HG03558 (cell line): ENCODE data around the gene UBA1.

Experiments used
- ATAC-seq: cut with Tn5 transposase; IDR thresholded peaks from one replicate; pipeline ENCODE4 v1.9.1; 2021; ENCODE audit warnings: moderate number of reproducible peaks; ENCODE audit not compliant: unreplicated experiment; ENCODE audit errors: extremely low read depth

UBA1 gene

DNA sequence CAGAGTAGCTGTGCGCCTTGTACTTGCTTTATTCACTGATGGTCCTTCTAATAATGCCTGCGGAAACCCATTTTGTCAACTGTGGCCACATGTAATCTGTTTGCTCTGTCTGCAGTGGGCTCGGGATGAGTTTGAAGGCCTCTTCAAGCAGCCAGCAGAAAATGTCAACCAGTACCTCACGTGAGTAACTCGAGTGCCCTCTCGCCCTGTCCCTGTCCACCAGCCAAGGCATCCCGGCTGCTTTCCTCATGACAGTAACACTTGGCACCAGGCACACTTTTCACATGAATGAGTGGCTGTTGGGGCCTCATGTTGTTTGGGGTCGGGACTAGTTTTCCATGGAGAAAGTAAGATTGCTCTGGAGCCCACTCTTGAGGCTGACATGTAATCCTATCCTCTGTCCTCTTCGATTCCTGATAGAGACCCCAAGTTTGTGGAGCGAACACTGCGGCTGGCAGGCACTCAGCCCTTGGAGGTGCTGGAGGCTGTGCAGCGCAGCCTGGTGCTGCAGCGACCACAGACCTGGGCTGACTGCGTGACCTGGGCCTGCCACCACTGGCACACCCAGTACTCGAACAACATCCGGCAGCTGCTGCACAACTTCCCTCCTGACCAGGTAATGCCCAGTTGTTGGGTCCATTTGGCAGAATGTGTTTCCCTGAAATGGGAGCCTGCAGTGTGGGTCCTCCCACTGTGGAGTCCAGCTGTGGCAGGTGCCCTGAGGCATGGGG lies 16.0 kb downstream of the UBA1 start:
- no peak for ATAC-seq

DNA sequence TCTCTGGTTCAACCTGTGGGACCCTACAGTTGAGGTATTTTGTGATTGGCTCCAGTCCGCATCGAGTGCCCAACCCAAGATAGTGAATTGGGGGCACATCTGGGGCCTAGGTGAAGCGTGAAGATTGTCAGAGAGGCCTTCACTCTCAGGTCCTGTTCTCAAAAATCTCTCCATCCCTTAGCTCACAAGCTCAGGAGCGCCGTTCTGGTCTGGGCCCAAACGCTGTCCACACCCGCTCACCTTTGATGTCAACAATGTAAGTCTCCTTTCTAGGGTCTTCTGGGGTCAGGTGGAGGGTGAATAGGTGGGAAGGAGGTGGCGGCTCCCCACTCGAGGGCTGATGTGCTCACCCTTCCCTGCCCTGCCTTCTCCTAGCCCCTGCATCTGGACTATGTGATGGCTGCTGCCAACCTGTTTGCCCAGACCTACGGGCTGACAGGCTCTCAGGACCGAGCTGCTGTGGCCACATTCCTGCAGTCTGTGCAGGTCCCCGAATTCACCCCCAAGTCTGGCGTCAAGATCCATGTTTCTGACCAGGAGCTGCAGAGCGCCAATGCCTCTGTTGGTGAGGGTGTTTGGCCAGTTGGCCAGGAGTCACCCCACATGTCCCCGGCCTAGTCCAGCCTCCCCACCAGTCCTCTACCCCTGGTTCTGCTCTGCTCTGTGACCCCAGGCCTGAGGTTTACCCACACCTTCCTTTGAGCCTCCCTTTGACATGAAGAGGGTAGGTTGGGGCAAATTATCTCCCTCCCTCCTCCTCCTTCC lies 17.2 kb downstream of the UBA1 start:
- no peak for ATAC-seq

DNA sequence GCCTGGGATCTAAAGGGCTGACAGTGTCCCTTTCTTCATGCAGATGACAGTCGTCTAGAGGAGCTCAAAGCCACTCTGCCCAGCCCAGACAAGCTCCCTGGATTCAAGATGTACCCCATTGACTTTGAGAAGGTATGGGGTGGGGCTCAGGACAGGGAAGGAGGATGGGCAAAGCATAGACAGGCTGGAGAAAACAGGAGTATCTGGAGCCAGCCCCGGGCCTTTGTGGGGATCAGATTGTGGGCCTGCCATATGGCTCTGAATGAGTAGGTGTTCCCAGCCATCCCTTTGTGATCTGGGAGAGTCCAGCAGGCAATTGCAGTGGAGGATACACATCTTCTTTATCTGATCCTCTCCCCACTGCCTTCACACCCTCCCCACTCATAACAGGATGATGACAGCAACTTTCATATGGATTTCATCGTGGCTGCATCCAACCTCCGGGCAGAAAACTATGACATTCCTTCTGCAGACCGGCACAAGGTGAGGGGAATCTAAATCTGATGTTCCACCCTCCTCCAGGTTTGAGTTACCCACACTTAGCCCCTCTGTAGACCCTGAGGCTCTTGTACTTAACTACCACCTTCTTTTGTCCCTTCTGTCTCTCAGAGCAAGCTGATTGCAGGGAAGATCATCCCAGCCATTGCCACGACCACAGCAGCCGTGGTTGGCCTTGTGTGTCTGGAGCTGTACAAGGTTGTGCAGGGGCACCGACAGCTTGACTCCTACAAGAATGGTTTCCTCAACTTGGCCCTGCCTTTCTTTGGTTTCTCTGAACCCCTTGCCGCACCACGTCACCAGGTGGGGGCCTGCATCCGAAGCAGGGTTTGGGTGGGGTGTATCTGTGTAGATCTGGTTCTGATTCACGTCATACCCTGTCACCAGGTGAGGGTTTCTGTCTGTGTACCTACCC lies 19.0 kb downstream of the UBA1 start:
- no peak for ATAC-seq

DNA sequence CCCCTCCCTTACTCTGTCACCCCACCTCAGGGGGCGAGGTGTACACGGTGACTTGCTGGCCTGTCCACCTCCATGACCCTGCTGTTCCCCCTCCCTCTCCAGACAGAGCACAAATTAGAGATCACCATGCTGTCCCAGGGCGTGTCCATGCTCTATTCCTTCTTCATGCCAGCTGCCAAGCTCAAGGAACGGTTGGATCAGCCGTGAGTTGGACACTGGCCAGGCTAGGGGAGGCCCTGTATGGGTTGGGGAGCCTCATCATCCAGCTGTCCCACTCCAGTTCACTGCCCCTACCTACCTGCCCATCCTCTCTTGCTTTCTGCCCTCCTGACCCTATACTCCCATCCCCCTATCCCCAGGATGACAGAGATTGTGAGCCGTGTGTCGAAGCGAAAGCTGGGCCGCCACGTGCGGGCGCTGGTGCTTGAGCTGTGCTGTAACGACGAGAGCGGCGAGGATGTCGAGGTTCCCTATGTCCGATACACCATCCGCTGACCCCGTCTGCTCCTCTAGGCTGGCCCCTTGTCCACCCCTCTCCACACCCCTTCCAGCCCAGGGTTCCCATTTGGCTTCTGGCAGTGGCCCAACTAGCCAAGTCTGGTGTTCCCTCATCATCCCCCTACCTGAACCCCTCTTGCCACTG lies 20.9 kb downstream of the UBA1 start:
- no peak for ATAC-seq

DNA sequence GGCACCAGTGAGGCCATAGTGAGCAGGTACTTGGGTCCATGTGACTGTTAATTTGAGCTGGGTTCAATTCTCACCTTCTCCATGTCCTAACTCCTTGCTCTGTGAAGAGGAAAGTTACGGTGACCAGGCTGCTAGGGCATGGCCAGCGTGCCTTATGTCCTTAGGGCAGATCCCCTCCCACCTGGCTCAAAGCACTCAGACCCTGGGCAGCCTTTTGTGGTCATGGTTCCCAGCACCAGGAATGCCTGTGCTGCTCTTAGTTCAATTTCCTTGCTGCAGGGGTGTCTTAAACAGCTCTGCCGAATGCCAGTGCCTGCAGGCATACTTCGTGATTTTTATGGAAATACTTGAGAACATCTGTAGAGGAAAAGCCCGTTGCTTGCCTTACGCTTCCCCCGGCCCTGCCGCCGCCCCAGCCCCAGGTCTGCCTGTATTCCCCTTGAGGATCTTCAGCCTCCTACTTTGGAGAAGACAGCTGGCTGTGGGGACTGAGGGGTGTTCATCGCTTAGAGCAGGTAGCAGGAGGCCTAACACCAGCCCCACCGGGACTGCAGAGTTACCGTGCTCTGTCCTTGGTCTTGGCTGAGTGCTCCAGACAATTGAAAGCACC lies 21.8 kb downstream of the UBA1 start:
- ATAC-seq = no peak

DNA sequence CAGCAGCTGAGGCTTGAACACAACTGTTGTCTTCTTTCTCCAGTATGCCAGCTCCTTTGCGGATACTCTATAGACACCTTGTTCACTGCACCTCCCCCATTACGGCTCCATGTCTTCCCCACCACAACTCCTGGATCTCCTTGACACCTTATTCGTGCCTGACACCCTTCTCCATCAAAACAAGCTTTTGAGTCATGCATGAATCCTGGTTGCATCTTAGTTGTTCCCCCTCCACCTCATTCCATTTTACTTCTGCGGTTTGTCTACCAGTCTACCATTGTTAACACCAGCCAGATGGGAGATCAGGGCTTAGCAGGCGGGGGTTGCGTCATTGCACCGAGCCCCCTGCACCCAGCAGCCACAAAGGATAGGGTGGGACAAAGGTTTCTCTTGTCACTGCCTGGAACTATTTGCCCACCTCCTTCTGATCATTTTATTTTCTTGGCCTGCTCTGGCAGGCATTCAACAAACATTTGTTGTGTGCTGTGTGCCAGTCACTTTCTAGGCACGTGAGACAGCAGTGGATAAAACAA lies 22.8 kb downstream of the UBA1 start:
- no peak for ATAC-seq

DNA sequence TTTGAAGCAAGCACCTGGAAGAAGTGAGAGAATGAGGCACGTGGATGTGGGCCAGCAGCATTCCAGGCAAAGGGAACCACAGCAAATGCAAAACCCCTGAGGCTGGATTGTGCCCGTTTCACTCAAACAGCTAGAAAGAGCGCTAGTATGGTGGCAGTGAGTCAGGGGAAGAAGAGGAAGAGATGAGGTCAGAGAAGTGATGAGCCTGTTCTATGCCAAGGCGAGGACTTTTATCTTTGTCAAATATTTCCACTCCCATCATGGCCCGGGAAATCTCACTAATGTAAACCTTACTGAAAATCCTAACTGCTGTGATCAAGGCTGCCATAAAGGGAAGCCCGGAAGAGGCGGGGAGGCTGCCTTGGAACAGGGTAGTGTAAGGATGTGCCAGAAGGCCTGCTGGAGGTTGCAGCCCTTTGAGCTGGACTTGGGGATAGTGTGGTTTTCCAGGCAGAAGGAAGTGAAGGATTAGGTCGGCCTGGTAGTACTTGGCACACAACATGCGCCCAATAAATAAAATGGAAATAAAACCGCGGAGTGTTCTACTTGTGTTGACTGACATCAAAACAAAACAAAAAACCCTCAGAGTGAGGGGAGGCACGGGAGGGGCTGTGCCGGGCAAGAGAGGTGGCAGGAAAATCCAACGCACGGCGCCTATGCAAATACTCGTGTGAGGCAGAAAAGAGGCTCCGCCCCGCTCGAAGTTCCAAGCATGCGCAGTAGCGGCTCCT lies 23.7 kb downstream of the UBA1 start:
- ATAC-seq = no peak

DNA sequence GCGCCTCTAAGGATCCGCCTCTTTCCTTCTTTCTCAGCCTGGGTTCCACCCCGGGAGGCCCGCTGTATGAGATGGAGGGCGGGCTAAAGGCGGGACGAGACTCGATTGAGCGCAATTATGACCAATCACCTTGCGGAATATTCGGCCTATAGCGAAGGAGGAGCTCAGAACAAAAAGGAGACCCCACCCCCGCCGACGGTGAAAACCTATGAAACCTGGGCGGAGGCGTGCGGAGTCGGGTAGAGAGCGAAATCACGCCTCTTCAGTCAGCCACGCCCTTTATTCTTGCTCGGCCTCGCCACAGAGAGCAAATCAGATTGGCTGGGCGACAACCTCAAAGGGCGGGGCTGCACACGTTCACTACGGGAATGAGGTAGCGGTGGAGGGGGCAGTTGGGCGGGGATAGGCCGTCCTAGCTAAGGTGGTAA lies 24.2 kb downstream of the UBA1 start:
- ATAC-seq = peak; percentile 76

DNA sequence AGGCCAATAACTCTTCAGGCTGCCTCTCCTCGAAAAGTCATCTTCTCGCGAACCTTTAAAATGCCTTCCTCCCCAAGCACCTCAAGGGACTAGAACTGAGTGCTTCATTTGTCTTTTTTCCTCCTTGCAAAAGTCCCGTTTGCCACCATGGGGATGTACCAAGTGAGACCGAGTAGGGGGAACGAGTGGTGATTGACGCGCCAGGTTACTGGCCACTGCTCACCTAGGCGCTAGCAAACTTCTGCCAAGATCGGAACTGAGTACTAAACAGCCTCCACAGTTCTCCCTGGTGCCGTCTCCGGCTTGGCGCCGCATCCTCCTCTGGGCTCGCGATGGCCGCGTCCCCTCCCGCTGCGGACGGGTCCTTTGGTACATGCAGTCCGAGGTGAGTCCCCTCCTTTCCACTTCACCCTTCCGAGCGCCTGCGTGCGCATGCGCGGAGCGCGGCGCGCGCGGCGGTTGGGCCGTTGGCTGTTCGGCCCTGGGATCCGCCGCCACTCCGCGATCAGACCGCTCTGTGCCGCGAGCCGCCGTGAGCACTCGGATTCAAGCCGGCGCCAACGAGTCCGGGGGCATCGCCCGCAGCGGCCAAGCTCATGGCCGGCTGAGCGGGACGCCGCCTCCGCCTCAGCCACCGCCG lies 24.8 kb downstream of the UBA1 start, which contains the start of gene CDK16:
Gene CDK16 (plus strand): TSS at position 402 of the 640 bp plus-strand sequence. CDS start 4,877 bp downstream, outside the sequence.
- peak; percentile 35 for ATAC-seq

DNA sequence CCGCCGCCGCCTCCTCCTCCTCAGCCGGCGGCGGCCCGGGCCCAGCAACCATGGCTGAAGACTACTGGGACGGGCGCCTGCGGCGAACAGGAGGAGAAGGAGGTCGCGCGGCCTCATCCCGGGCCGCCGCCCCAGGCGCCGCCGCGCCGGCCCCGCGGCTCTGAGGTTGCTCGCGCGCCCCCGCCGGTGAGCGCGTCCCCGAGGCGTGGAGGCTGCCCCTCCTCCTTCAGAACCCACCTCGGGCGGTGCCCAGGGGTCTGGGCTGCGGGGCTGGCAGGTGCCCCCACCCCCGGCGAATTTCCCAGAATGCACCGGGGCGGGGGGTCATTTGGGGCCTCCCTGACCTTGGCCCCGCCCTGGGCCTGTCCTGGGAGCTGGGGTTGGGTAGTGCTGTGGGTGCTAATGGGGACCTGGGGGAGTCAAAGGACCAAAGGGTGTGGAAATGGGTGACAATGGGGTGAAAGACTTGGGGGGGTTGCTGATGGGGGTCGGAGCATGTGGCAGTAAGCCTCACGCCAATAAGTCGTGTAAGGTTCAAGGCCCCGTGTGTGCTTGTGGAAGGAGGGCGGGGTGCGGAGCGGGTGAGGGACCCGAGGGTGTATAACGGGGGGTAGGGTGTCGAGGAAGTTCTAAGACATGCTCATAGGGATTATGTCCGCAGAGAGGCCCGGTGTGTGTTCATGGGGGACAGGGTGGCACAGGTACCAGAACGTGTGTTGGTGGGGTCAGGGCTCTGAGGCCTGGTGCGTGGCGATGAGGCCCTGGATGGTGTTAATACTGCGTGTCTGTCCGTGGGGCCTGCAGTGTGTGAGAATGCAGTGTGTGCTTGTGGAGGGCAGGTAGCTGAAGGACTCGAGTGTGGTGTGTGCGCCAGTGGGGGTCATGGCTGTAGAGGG lies 25.5 kb downstream of the UBA1 start:
- ATAC-seq = no peak

DNA sequence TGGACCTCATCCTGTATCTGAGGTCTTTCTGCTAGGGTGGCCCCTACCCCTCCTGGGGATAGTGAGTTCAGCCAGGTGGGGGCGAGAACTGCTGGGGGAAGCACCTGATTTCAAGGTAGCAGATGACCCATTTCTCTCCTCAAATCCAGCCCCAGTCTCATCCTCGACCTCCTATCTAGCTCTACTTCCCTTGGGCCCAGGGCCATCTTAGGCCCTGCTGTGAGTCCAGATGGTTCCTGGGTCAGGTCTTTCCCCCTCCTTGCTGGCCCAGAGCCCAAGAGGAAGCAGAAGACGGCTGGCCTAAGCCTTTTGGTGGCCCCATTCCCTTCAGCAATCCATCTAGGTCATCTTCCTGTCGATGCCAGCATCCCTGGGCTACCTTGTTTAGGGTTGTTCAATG lies 28.1 kb downstream of the UBA1 start:
- ATAC-seq = no peak

DNA sequence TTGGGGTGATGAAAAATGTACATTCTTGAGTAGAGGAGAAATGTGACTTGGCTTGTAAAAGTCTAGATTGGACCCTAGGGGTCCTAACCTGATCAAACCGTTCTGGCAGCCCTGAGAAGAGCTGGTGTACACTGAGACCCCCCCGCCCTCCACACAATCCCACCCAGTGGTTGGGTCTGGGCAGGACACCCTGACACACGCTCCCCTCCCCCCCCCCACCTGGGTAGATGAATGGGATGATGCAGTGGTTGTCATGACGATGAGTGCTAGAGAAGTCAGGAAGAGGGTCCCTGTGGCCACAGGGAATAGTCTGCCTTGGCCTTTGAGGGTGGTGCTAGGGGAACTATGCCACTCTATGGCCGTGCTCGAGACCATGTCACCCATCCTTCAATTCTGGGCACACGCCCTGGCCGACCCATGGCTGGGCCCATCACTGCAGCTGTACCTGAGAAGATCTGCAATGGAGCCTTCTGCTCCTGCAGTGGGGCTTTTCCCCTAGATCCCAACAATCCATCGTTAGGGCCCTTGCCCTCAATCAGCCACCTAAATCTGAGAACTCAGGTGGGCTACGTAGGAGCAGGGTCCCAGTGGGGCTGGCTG lies 29.2 kb downstream of the UBA1 start:
- no peak for ATAC-seq

DNA sequence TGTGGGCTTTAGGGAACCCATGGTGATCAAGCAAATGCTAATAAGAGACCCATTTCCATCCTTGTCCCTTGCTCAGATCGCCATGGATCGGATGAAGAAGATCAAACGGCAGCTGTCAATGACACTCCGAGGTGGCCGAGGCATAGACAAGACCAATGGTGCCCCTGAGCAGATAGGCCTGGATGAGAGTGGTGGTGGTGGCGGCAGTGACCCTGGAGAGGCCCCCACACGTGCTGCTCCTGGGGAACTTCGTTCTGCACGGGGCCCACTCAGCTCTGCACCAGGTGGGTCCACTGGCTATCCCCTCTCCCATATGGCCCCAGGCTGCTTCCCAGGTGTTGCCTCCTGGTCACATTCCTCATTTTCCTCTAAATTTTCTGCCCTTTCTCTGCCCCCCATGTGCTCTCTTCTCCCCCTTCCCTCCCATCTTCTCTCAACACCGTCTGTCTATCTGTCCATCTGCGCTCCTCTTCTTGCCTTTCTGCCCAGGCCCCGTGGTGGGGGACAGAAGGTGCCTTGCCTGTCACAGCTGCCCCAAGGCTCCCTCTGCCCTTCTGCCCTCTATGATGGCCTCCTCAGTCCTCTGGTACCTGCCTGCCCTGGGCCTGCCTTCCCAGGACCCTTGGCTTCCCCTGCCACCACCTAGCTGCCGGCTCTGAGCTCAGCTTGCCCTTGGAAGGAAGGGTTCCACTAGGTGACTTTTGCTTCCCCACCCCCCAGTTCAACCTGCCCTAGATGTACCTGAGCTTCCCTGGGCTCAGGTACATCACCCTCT lies 30.0 kb downstream of the UBA1 start:
- ATAC-seq = no peak

DNA sequence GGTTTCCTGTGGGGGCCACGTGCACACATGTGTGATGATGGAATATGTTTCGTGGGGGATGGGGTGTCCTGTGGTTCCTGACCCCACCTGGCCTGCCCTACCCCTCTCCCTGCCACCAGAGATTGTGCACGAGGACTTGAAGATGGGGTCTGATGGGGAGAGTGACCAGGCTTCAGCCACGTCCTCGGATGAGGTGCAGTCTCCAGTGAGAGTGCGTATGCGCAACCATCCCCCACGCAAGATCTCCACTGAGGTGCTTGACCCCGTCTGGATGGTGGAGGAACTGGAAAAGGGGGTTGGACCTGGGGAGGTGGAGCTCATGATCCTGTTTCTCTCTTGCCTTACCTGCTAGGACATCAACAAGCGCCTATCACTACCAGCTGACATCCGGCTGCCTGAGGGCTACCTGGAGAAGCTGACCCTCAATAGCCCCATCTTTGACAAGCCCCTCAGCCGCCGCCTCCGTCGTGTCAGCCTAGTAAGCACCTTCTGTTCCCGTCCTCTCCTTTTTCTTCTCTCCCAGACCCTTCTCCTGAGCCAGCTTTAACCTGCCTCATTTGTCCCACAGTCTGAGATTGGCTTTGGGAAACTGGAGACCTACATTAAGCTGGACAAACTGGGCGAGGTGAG lies 30.8 kb downstream of the UBA1 start:
- no peak for ATAC-seq

DNA sequence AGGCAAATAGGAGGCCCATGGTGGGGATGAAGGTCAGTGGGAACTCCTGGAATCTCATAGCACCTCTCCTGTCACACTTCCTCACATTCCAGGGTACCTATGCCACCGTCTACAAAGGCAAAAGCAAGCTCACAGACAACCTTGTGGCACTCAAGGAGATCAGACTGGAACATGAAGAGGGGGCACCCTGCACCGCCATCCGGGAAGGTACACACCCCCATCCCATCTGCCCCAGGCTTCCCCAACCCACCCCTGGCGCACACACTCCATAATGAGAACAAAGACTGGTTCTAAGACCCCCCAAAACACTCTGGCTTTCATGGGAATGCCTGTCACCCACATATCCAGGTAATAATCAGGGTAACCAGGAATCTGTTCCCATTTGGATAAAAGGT lies 31.3 kb downstream of the UBA1 start:
- ATAC-seq = no peak

DNA sequence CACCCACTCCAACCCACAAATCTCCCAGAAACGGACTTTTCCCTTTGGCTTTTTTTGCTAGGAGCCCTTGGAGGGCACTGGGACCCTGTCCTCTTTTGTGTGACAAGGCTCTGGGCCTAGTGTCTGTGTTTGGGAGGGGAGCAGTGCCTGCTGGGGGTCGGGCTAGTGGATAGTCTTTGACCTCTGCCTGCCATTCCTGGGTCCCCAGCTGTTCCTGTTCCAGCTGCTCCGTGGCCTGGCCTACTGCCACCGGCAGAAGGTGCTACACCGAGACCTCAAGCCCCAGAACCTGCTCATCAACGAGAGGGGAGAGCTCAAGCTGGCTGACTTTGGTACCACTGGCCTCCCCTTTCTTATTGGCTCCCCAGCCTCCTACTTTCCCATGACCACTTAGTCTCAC lies 32.4 kb downstream of the UBA1 start:
- ATAC-seq = no peak
